Measurements from ENCODE around the gene POLD2.

Gene POLD2

DNA sequence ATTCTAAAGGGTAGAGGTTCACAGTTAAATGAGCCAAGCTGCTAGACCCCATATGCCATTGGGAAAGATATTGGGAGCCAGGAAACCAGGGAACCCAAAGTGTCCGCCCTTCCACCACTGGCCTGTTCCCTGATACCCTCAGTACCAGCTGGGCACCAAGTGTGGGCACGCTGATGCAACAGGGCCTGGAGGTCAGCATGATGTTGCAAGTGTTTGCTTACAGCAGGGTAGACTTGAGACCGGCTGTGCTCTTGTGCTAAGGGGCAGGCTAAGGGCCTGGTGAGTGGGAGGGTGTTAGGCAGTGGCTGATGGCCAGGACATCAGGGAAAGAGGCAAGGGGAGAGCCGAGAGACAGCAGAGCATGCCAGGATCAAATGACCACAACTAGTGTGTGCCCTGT is 38.8 kb upstream of the POLD2 start:
- TF ChIP-seq, protein P1, sequence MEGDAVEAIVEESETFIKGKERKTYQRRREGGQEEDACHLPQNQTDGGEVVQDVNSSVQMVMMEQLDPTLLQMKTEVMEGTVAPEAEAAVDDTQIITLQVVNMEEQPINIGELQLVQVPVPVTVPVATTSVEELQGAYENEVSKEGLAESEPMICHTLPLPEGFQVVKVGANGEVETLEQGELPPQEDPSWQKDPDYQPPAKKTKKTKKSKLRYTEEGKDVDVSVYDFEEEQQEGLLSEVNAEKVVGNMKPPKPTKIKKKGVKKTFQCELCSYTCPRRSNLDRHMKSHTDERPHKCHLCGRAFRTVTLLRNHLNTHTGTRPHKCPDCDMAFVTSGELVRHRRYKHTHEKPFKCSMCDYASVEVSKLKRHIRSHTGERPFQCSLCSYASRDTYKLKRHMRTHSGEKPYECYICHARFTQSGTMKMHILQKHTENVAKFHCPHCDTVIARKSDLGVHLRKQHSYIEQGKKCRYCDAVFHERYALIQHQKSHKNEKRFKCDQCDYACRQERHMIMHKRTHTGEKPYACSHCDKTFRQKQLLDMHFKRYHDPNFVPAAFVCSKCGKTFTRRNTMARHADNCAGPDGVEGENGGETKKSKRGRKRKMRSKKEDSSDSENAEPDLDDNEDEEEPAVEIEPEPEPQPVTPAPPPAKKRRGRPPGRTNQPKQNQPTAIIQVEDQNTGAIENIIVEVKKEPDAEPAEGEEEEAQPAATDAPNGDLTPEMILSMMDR (IDR thresholded peaks at IDR 0.05; ENCODE audit: insufficient read depth, low read depth, low read length, missing control alignments), result no peak
- no peak for DNase-seq (ENCODE audit: low read depth)
- H3K4me3 ChIP-seq (ENCODE audit: low read depth, low read length), result no peak overlapping the region

DNA sequence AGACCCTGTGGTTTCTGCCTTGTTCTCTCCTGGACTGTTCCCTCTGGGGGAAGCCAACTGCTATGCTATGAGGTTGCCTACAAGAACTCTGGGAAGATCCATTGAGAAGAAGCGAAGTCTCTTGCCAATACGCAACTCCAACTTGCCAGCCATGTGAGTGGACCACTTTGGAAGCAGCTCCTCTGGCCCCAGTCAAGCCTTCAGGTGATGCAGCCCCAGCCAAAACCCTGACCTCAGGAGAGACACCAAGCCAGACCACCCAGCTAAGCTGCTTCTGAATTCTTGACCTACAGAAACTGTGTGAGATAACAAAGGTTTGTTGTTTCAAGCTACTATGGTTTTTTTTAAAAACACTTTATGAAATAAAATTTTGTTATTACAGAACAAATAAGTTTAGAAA is 38.0 kb upstream of the POLD2 start:
- DNase-seq (ENCODE audit: low read depth), result no peak
- no peak overlapping the region for H3K4me3 ChIP-seq (ENCODE audit: low read depth, low read length)
- TF ChIP-seq, protein P1 (IDR thresholded peaks at IDR 0.05; ENCODE audit: insufficient read depth, low read depth, low read length, missing control alignments), result no peak

- H3K4me3 ChIP-seq (ENCODE audit: low read depth, low read length), result no peak overlapping the region
- DNase-seq (ENCODE audit: low read depth), result no peak
- TF ChIP-seq, protein P1 (IDR thresholded peaks at IDR 0.05; ENCODE audit: insufficient read depth, low read depth, low read length, missing control alignments), result no peak
These were observed 36.7 kb upstream of the POLD2 start for GRCh38 chr7:44159824-44160630.

GRCh38 chr7:44158873-44159631 is 35.7 kb upstream of the POLD2 start:
- TF ChIP-seq, protein P1 (IDR thresholded peaks at IDR 0.05; ENCODE audit: insufficient read depth, low read depth, low read length, missing control alignments), result no peak
- DNase-seq (ENCODE audit: low read depth), result no peak
- no peak overlapping the region for H3K4me3 ChIP-seq (ENCODE audit: low read depth, low read length)

GRCh38 chr7:44158096-44158872 is 34.9 kb upstream of the POLD2 start:
- DNase-seq (ENCODE audit: low read depth), result no peak
- TF ChIP-seq, protein P1 (IDR thresholded peaks at IDR 0.05; ENCODE audit: insufficient read depth, low read depth, low read length, missing control alignments), result no peak
- no peak overlapping the region for H3K4me3 ChIP-seq (ENCODE audit: low read depth, low read length)

GRCh38 chr7:44157116-44158080 is 34.0 kb upstream of the POLD2 start:
- TF ChIP-seq, protein P1 (IDR thresholded peaks at IDR 0.05; ENCODE audit: insufficient read depth, low read depth, low read length, missing control alignments), result no peak
- DNase-seq (ENCODE audit: low read depth), result no peak
- H3K4me3 ChIP-seq (ENCODE audit: low read depth, low read length), result no peak overlapping the region
